Uterus (tissue), 2 donors: ENCODE results near the gene ADGRF5.

ENCODE experiments used
- CTCF ChIP-seq, 4 experiments: fragments of 200-600 bp in 2 of 4; fragments of 450-650 bp in 2 of 4; sonication (generic) in 2 of 4; IDR thresholded peaks; one replicate each; pipeline ENCODE4 v1.5.1; 2016 to 2019; ENCODE audit warnings: antibody characterized with exemption in 4 of 4, mild to moderate bottlenecking in 2 of 4, moderate library complexity in 1 of 4
- POLR2A ChIP-seq, 2 donors: fragments of 450-650 bp; IDR thresholded peaks; one replicate each; pipeline ENCODE4 v1.6.1; 2016; ENCODE audit warnings: antibody characterized with exemption in 2 of 2, mild to moderate bottlenecking in 1 of 2, moderate library complexity in 1 of 2

- no peak for TF ChIP-seq POLR2A (IDR thresholded peaks at IDR 0.05)
- no peak for TF ChIP-seq CTCF (IDR thresholded peaks at IDR 0.05)
These were observed 19.8 kb downstream of the ADGRF5 start for GRCh38 chr6:46901882-46902314.
